Stimulated activated CD4-positive, alpha-beta T cell treated with anti-CD3 and anti-CD28 coated beads, Interleukin-4, amount 100 ng/mL, for 48 hours (primary cell): ENCODE data around the gene XIAP.

Source experiments
- DNase-seq, 2 donors: peaks; one replicate each; pipeline ENCODE4 v3.0.0-alpha.2; 2020; ENCODE audit warnings: low read depth in 2 of 2

Gene XIAP

GRCh38 chrX:123959281-123960063 lies 99.6 kb downstream of the XIAP start:
- no peak for DNase-seq

GRCh38 chrX:123960956-123961267 lies 101.1 kb downstream of the XIAP start:
- no peak for DNase-seq

- DNase-seq = peak; percentile 48 to 54
Observed at GRCh38 chrX:123961268-123962005, 101.6 kb downstream of the XIAP start, which contains the start of gene STAG2. TSS of gene STAG2 (plus strand) at chrX:123961706. CDS start at chrX:124022628, 60,922 bp downstream.

GRCh38 chrX:123962006-123962467 lies 102.2 kb downstream of the XIAP start:
- DNase-seq = no peak

- peak; percentile 71 to 84 for DNase-seq
Observed at GRCh38 chrX:123962794-123963373, 103.0 kb downstream of the XIAP start.
